ENCODE results near the gene LAIR2.

- TF ChIP-seq, protein P1, sequence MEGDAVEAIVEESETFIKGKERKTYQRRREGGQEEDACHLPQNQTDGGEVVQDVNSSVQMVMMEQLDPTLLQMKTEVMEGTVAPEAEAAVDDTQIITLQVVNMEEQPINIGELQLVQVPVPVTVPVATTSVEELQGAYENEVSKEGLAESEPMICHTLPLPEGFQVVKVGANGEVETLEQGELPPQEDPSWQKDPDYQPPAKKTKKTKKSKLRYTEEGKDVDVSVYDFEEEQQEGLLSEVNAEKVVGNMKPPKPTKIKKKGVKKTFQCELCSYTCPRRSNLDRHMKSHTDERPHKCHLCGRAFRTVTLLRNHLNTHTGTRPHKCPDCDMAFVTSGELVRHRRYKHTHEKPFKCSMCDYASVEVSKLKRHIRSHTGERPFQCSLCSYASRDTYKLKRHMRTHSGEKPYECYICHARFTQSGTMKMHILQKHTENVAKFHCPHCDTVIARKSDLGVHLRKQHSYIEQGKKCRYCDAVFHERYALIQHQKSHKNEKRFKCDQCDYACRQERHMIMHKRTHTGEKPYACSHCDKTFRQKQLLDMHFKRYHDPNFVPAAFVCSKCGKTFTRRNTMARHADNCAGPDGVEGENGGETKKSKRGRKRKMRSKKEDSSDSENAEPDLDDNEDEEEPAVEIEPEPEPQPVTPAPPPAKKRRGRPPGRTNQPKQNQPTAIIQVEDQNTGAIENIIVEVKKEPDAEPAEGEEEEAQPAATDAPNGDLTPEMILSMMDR (IDR thresholded peaks at IDR 0.05): no peak
- TF ChIP-seq POLR2A (IDR thresholded peaks at IDR 0.05): no peak
Measured at GRCh38 chr19:54480051-54480450, 22.6 kb upstream of the LAIR2 start.
